Measurements from ENCODE around the gene TCTN3. TPM values are rescaled to one million over a fixed set of nuclear protein-coding genes. Genes with fewer than 3 reads are reported as not detected.

Gene TCTN3, protein sequence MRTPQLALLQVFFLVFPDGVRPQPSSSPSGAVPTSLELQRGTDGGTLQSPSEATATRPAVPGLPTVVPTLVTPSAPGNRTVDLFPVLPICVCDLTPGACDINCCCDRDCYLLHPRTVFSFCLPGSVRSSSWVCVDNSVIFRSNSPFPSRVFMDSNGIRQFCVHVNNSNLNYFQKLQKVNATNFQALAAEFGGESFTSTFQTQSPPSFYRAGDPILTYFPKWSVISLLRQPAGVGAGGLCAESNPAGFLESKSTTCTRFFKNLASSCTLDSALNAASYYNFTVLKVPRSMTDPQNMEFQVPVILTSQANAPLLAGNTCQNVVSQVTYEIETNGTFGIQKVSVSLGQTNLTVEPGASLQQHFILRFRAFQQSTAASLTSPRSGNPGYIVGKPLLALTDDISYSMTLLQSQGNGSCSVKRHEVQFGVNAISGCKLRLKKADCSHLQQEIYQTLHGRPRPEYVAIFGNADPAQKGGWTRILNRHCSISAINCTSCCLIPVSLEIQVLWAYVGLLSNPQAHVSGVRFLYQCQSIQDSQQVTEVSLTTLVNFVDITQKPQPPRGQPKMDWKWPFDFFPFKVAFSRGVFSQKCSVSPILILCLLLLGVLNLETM
- 23.1 and 33.7 TPM in 2 replicates for total RNA-seq

DNA sequence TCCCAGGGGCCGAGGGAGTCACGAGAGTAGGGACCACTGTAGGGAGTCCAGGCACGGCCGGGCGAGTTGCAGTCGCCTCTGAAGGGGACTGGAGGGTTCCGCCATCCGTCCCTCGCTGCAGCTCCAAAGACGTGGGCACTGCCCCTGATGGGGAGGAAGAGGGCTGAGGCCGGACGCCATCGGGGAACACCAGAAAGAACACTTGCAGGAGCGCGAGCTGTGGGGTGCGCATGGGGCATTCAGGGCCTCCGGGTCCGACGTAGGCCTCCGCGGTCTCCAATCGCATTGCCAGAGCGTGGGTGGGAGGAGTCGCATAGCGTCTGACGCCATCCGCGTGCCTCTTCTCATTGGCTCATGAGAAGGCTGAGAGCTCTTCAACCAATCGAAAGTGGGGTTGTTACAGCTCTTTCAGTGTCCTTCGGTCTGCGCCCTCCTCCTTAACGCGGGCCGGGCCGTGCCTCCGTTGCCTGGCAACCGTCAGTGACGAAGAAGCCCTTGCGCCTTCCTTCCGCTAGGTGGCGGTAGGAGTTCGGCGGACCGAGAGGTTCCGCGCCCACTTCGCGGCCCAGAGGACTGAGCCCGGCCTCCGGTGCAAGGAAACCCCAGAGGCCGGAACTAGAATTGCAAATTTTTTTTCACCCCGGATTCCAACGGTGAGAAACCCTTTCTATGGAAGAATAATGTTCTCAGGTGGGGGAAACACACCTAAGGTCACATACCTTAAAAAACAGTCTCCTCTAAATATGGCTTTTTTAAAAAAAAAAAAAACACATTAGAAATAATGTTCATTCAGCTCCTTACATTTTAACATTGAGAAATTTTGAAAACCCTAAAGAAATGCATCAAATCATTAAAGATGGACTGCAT, at the start of gene TCTN3:
Gene TCTN3, minus strand, starts transcription at position 260 of the 867 bp plus-strand sequence. Its CDS starts 28 bp downstream, at position 232.

DNA sequence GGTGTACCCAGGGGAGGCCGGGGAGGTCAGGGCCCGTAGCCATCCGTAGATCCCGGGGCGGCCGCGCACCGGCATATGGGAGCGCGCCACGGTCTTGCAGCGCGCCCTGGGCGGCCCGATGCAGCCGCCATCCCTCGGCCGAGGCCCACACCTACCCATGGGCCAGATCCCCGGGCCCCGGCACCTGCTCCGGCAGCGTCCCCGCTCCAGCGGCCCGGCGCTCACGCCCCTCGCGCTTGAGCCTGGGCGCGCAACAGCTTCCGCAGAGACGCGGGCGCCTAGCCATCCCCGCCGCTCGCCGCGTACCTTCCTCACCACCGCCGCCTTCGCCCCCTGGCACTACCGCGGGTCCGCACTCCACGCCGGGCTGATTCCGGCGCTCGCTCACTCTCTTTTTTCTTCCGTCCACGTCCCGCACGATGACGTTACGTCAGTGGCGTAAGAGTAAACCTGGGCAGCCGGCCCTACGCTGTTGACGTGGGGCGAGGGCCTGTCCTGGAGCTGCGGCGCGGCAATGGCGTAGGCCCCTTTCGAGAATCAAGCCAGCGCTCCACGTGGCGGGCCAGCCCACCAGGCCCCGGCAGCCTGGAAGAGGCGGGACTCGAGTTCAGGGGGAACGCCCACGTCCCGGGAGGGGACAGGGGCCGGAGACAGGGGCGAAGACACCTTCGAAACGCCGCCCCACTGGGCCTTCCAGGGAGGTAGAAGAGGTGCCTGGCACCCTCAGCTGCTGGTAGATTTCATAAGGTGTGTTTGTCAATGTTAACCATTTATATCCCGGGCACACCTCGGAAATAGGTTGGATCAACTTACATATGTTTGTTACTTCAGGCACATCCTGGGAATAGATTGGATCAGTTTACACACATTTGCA, 37.2 kb downstream of the TCTN3 start, which contains the start of gene ALDH18A1:
Gene ALDH18A1, minus strand, starts transcription at position 421 of the 874 bp plus-strand sequence. CDS start 3,334 bp downstream, outside the sequence.

Other genes starting within 250 kb of the TCTN3 start
- under 0.01 and 0.72 TPM in 2 replicates for gene SORBS1, start 132.6 kb downstream of the TCTN3 start, total RNA-seq
- 53.5 and 108 TPM in 2 replicates for gene ALDH18A1, start 37.2 kb downstream of the TCTN3 start, total RNA-seq
- under 0.01 TPM in 1 of 2 replicates, not detected in the other for gene ENTPD1, start 62.2 kb upstream of the TCTN3 start, total RNA-seq
- gene CC2D2B, start 214.0 kb upstream of the TCTN3 start, total RNA-seq, result not detected in 2 replicates

Data from tracheal epithelial cell (primary cell).